ENCODE data around the gene TSLP.

TSLP gene

GRCh38 chr5:111072949-111073682 is 1.6 kb downstream of the TSLP start:
- Histone ChIP-seq H3K18ac (ENCODE audit: low read length) (no peak overlapping the region), H2AK5ac (ENCODE audit: low read length) (no peak overlapping the region), H3K4me1 (ENCODE audit: control insufficient read depth in 1 of 2, insufficient read depth in 2 of 2, low read length in 2 of 2) (peaks cover 0 to 5% of the 10 kb centered on the region in 2 experiments), H3K9me3 (ENCODE audit: insufficient read depth, low read depth, low read length) (no peaks in the 10 kb centered on the region), H3K23ac (ENCODE audit: low read length) (no peak overlapping the region), H2AFZ (ENCODE audit: insufficient read depth, low read length, poor library complexity) (peak overlapping the region; percentile 66), H2BK5ac (ENCODE audit: low read depth, low read length, poor library complexity) (no peak overlapping the region), H3K4me3 (ENCODE audit: low read depth, low read length) (peak overlapping the region; percentile 68), H4K91ac (ENCODE audit: low read depth, low read length) (no peak overlapping the region), H2BK120ac (ENCODE audit: insufficient read depth, low read length, poor library complexity) (no peak overlapping the region), H3K36me3 (ENCODE audit: control insufficient read depth in 1 of 2, insufficient read depth in 2 of 2, low read length in 2 of 2) (no peaks in the 10 kb centered on the region), H3K79me2 (ENCODE audit: control insufficient read depth, insufficient read depth, low read length, poor library complexity) (peaks cover 1% of the 10 kb centered on the region), H3K4ac (ENCODE audit: low read depth, low read length) (no peak overlapping the region), H3K79me1 (ENCODE audit: low read length) (peaks cover 3% of the 10 kb centered on the region), H3K27me3 (ENCODE audit: insufficient read depth, low read length) (peaks cover 16% of the 10 kb centered on the region), H4K8ac (ENCODE audit: low read depth, low read length) (peak overlapping the region; percentile 65), H4K12ac (ENCODE audit: low read depth, low read length) (no peak overlapping the region), H2BK12ac (ENCODE audit: low read length) (peak overlapping the region; percentile 23), H3K4me2 (ENCODE audit: low read length) (peak overlapping the region; percentile 95), H3K27ac (ENCODE audit: low read depth, low read length) (no peak overlapping the region), H3K14ac (ENCODE audit: low read length) (peak overlapping the region; percentile 14), H3K9ac (ENCODE audit: low read length) (no peak overlapping the region)
- WGBS (ENCODE audit: extremely low coverage, insufficient coverage, insufficient read length), result no CpG with 5 or more reads among the region's 44 CpGs
- peak; percentile 19 to 37 for DNase-seq

GRCh38 chr5:111074244-111074643 is 2.7 kb downstream of the TSLP start:
- Histone ChIP-seq H3K36me3 (ENCODE audit: control insufficient read depth in 1 of 2, insufficient read depth in 2 of 2, low read length in 2 of 2) (no peaks in the 10 kb centered on the region), H3K14ac (ENCODE audit: low read length) (no peak overlapping the region), H2AFZ (ENCODE audit: insufficient read depth, low read length, poor library complexity) (no peak overlapping the region), H2BK5ac (ENCODE audit: low read depth, low read length, poor library complexity) (no peak overlapping the region), H3K27me3 (ENCODE audit: insufficient read depth, low read length) (peaks cover 16% of the 10 kb centered on the region), H3K4ac (ENCODE audit: low read depth, low read length) (no peak overlapping the region), H3K23ac (ENCODE audit: low read length) (no peak overlapping the region), H3K79me1 (ENCODE audit: low read length) (peaks cover 3% of the 10 kb centered on the region), H3K4me1 (ENCODE audit: control insufficient read depth in 1 of 2, insufficient read depth in 2 of 2, low read length in 2 of 2) (peaks cover 0 to 5% of the 10 kb centered on the region in 2 experiments), H2BK12ac (ENCODE audit: low read length) (no peak overlapping the region), H3K9me3 (ENCODE audit: insufficient read depth, low read depth, low read length) (no peaks in the 10 kb centered on the region), H4K12ac (ENCODE audit: low read depth, low read length) (no peak overlapping the region), H3K9ac (ENCODE audit: low read length) (no peak overlapping the region), H2AK5ac (ENCODE audit: low read length) (no peak overlapping the region), H3K4me2 (ENCODE audit: low read length) (no peak overlapping the region), H4K8ac (ENCODE audit: low read depth, low read length) (no peak overlapping the region), H4K91ac (ENCODE audit: low read depth, low read length) (no peak overlapping the region), H3K18ac (ENCODE audit: low read length) (no peak overlapping the region), H3K27ac (ENCODE audit: low read depth, low read length) (no peak overlapping the region), H3K4me3 (ENCODE audit: low read depth, low read length) (no peak overlapping the region), H3K79me2 (ENCODE audit: control insufficient read depth, insufficient read depth, low read length, poor library complexity) (peaks cover 1% of the 10 kb centered on the region), H2BK120ac (ENCODE audit: insufficient read depth, low read length, poor library complexity) (no peak overlapping the region)
- no CpG with 5 or more reads among the region's 2 CpGs for WGBS (ENCODE audit: extremely low coverage, insufficient coverage, insufficient read length)
- DNase-seq, result no peak

GRCh38 chr5:111075520-111075919 is 4.0 kb downstream of the TSLP start:
- DNase-seq, result no peak
- Histone ChIP-seq H2BK120ac (ENCODE audit: insufficient read depth, low read length, poor library complexity) (no peak overlapping the region), H2BK12ac (ENCODE audit: low read length) (no peak overlapping the region), H2AFZ (ENCODE audit: insufficient read depth, low read length, poor library complexity) (no peak overlapping the region), H2BK5ac (ENCODE audit: low read depth, low read length, poor library complexity) (no peak overlapping the region), H3K79me1 (ENCODE audit: low read length) (peaks cover 3% of the 10 kb centered on the region), H3K9ac (ENCODE audit: low read length) (no peak overlapping the region), H3K36me3 (ENCODE audit: control insufficient read depth in 1 of 2, insufficient read depth in 2 of 2, low read length in 2 of 2) (no peaks in the 10 kb centered on the region), H3K4ac (ENCODE audit: low read depth, low read length) (no peak overlapping the region), H2AK5ac (ENCODE audit: low read length) (no peak overlapping the region), H3K14ac (ENCODE audit: low read length) (no peak overlapping the region), H3K23ac (ENCODE audit: low read length) (no peak overlapping the region), H3K27me3 (ENCODE audit: insufficient read depth, low read length) (peaks cover 11% of the 10 kb centered on the region), H3K9me3 (ENCODE audit: insufficient read depth, low read depth, low read length) (no peaks in the 10 kb centered on the region), H4K91ac (ENCODE audit: low read depth, low read length) (no peak overlapping the region), H3K4me1 (ENCODE audit: control insufficient read depth in 1 of 2, insufficient read depth in 2 of 2, low read length in 2 of 2) (peaks cover 0 to 5% of the 10 kb centered on the region in 2 experiments), H3K79me2 (ENCODE audit: control insufficient read depth, insufficient read depth, low read length, poor library complexity) (peaks cover 1% of the 10 kb centered on the region), H3K4me2 (ENCODE audit: low read length) (no peak overlapping the region), H4K12ac (ENCODE audit: low read depth, low read length) (no peak overlapping the region), H3K27ac (ENCODE audit: low read depth, low read length) (no peak overlapping the region), H3K4me3 (ENCODE audit: low read depth, low read length) (no peak overlapping the region), H3K18ac (ENCODE audit: low read length) (no peak overlapping the region), H4K8ac (ENCODE audit: low read depth, low read length) (no peak overlapping the region)

GRCh38 chr5:111076091-111076490 is 4.6 kb downstream of the TSLP start:
- DNase-seq, result no peak
- H2BK120ac ChIP-seq (ENCODE audit: insufficient read depth, low read length, poor library complexity), result no peak overlapping the region
- H2AK5ac ChIP-seq (ENCODE audit: low read length), result no peak overlapping the region
- H2BK5ac ChIP-seq (ENCODE audit: low read depth, low read length, poor library complexity), result no peak overlapping the region
- peaks cover 3% of the 10 kb centered on the region for H3K79me1 ChIP-seq (ENCODE audit: low read length)
- H3K27ac ChIP-seq (ENCODE audit: low read depth, low read length), result no peak overlapping the region
- H3K14ac ChIP-seq (ENCODE audit: low read length), result no peak overlapping the region
- H3K79me2 ChIP-seq (ENCODE audit: control insufficient read depth, insufficient read depth, low read length, poor library complexity), result peaks cover 1% of the 10 kb centered on the region
- H3K27me3 ChIP-seq (ENCODE audit: insufficient read depth, low read length), result peaks cover 7% of the 10 kb centered on the region
- H3K9me3 ChIP-seq (ENCODE audit: insufficient read depth, low read depth, low read length), result no peaks in the 10 kb centered on the region
- H3K4ac ChIP-seq (ENCODE audit: low read depth, low read length), result no peak overlapping the region
- H3K4me2 ChIP-seq (ENCODE audit: low read length), result no peak overlapping the region
- H4K8ac ChIP-seq (ENCODE audit: low read depth, low read length), result no peak overlapping the region
- no peak overlapping the region for H4K91ac ChIP-seq (ENCODE audit: low read depth, low read length)
- no peak overlapping the region for H3K18ac ChIP-seq (ENCODE audit: low read length)
- H3K23ac ChIP-seq (ENCODE audit: low read length), result no peak overlapping the region
- H2AFZ ChIP-seq (ENCODE audit: insufficient read depth, low read length, poor library complexity), result no peak overlapping the region
- H3K36me3 ChIP-seq (ENCODE audit: control insufficient read depth in 1 of 2, insufficient read depth in 2 of 2, low read length in 2 of 2), result no peaks in the 10 kb centered on the region
- H4K12ac ChIP-seq (ENCODE audit: low read depth, low read length), result no peak overlapping the region
- no peak overlapping the region for H2BK12ac ChIP-seq (ENCODE audit: low read length)
- no peak overlapping the region for H3K4me3 ChIP-seq (ENCODE audit: low read depth, low read length)
- no CpG with 5 or more reads among the region's 1 CpG for WGBS (ENCODE audit: extremely low coverage, insufficient coverage, insufficient read length)
- peaks cover 0 to 2% of the 10 kb centered on the region in 2 experiments for H3K4me1 ChIP-seq (ENCODE audit: control insufficient read depth in 1 of 2, insufficient read depth in 2 of 2, low read length in 2 of 2)
- H3K9ac ChIP-seq (ENCODE audit: low read length), result no peak overlapping the region
